Measurements from ENCODE around the gene NCAPG2.

The NCAPG2 gene

GRCh38 chr7:158584407-158584806 is 120.2 kb downstream of the NCAPG2 start:
- H3K9ac ChIP-seq (ENCODE audit: low read length), result no peak overlapping the region
- no peak overlapping the region for H2BK5ac ChIP-seq (ENCODE audit: low read depth, low read length, poor library complexity, severe bottlenecking)
- peaks cover 18% of the 10 kb centered on the region for H3K9me3 ChIP-seq (ENCODE audit: control insufficient read depth, low read length)
- no peak for DNase-seq
- H3K27ac ChIP-seq (ENCODE audit: low read length, poor library complexity, severe bottlenecking), result no peak overlapping the region
- H4K8ac ChIP-seq (ENCODE audit: low read length), result no peak overlapping the region
- no peak overlapping the region for H3K4ac ChIP-seq (ENCODE audit: low read depth in 1 of 2, low read length in 2 of 2)
- H2BK15ac ChIP-seq (ENCODE audit: low read depth, poor library complexity, severe bottlenecking), result no peak overlapping the region
- H3K4me2 ChIP-seq (ENCODE audit: low read length, poor library complexity, severe bottlenecking), result no peak overlapping the region
- no peaks in the 10 kb centered on the region for H3K36me3 ChIP-seq (ENCODE audit: control insufficient read depth in 1 of 2, insufficient read depth in 2 of 2, low read depth in 1 of 2, low read length in 2 of 2)
- no peak overlapping the region for H2AFZ ChIP-seq (ENCODE audit: low read depth, low read length)
- H2BK120ac ChIP-seq (ENCODE audit: low read depth, low read length), result no peak overlapping the region
- no peak overlapping the region for H2AK5ac ChIP-seq (ENCODE audit: low read length, severe bottlenecking)
- no peak overlapping the region for H3K4me3 ChIP-seq (ENCODE audit: insufficient read depth in 1 of 2, low read depth in 1 of 2, low read length in 2 of 2)
- peaks cover 7% of the 10 kb centered on the region for H3K4me1 ChIP-seq (ENCODE audit: control insufficient read depth, insufficient read depth, low read depth, low read length)
- H3K18ac ChIP-seq (ENCODE audit: low read depth in 1 of 2, low read length in 2 of 2), result no peak overlapping the region
- no peak overlapping the region for H2BK12ac ChIP-seq (ENCODE audit: low read length in 2 of 2)
- no peak overlapping the region for H3K23ac ChIP-seq (ENCODE audit: low read length in 2 of 2)
- no peak overlapping the region for H3K14ac ChIP-seq (ENCODE audit: low read length in 2 of 2)
- peaks cover 21 to 43% of the 10 kb centered on the region in 2 experiments for H3K27me3 ChIP-seq (ENCODE audit: control insufficient read depth in 1 of 2, insufficient read depth in 1 of 2, low read length in 2 of 2)
- 86% methylated on average over 7 of the region's 8 CpGs for WGBS
- no peak overlapping the region for H4K91ac ChIP-seq (ENCODE audit: low read length)
- no peaks in the 10 kb centered on the region for H3K79me1 ChIP-seq (replicated peaks; ENCODE audit: low read length, poor library complexity, severe bottlenecking)

GRCh38 chr7:158583810-158584209 is 120.8 kb downstream of the NCAPG2 start:
- Histone ChIP-seq H3K27ac (ENCODE audit: low read length, poor library complexity, severe bottlenecking) (no peak overlapping the region), H3K79me1 (replicated peaks; ENCODE audit: low read length, poor library complexity, severe bottlenecking) (no peaks in the 10 kb centered on the region), H3K4me3 (ENCODE audit: insufficient read depth in 1 of 2, low read depth in 1 of 2, low read length in 2 of 2) (no peak overlapping the region), H3K23ac (ENCODE audit: low read length in 2 of 2) (no peak overlapping the region), H3K27me3 (ENCODE audit: control insufficient read depth in 1 of 2, insufficient read depth in 1 of 2, low read length in 2 of 2) (peaks cover 21 to 37% of the 10 kb centered on the region in 2 experiments), H4K91ac (ENCODE audit: low read length) (no peak overlapping the region), H3K4me2 (ENCODE audit: low read length, poor library complexity, severe bottlenecking) (no peak overlapping the region), H2BK15ac (ENCODE audit: low read depth, poor library complexity, severe bottlenecking) (no peak overlapping the region), H3K4me1 (ENCODE audit: control insufficient read depth, insufficient read depth, low read depth, low read length) (peaks cover 7% of the 10 kb centered on the region), H2AFZ (ENCODE audit: low read depth, low read length) (no peak overlapping the region), H3K4ac (ENCODE audit: low read depth in 1 of 2, low read length in 2 of 2) (no peak overlapping the region), H2BK12ac (ENCODE audit: low read length in 2 of 2) (no peak overlapping the region), H3K14ac (ENCODE audit: low read length in 2 of 2) (no peak overlapping the region), H3K9me3 (ENCODE audit: control insufficient read depth, low read length) (peaks cover 21% of the 10 kb centered on the region), H3K9ac (ENCODE audit: low read length) (no peak overlapping the region), H2AK5ac (ENCODE audit: low read length, severe bottlenecking) (no peak overlapping the region), H3K36me3 (ENCODE audit: control insufficient read depth in 1 of 2, insufficient read depth in 2 of 2, low read depth in 1 of 2, low read length in 2 of 2) (no peaks in the 10 kb centered on the region), H2BK120ac (ENCODE audit: low read depth, low read length) (no peak overlapping the region), H4K8ac (ENCODE audit: low read length) (no peak overlapping the region), H3K18ac (ENCODE audit: low read depth in 1 of 2, low read length in 2 of 2) (no peak overlapping the region), H2BK5ac (ENCODE audit: low read depth, low read length, poor library complexity, severe bottlenecking) (no peak overlapping the region)
- no peak for DNase-seq
- 74% methylated on average over 5 of the region's 6 CpGs for WGBS

GRCh38 chr7:158583143-158583542 is 121.5 kb downstream of the NCAPG2 start:
- H3K4me2 ChIP-seq (ENCODE audit: low read length, poor library complexity, severe bottlenecking), result no peak overlapping the region
- no peak overlapping the region for H2BK5ac ChIP-seq (ENCODE audit: low read depth, low read length, poor library complexity, severe bottlenecking)
- H2AK5ac ChIP-seq (ENCODE audit: low read length, severe bottlenecking), result no peak overlapping the region
- no peak overlapping the region for H3K18ac ChIP-seq (ENCODE audit: low read depth in 1 of 2, low read length in 2 of 2)
- H3K9me3 ChIP-seq (ENCODE audit: control insufficient read depth, low read length), result peaks cover 21% of the 10 kb centered on the region
- H4K91ac ChIP-seq (ENCODE audit: low read length), result no peak overlapping the region
- peaks cover 7% of the 10 kb centered on the region for H3K4me1 ChIP-seq (ENCODE audit: control insufficient read depth, insufficient read depth, low read depth, low read length)
- H3K36me3 ChIP-seq (ENCODE audit: control insufficient read depth in 1 of 2, insufficient read depth in 2 of 2, low read depth in 1 of 2, low read length in 2 of 2), result no peaks in the 10 kb centered on the region
- H2BK15ac ChIP-seq (ENCODE audit: low read depth, poor library complexity, severe bottlenecking), result no peak overlapping the region
- no peaks in the 10 kb centered on the region for H3K79me1 ChIP-seq (replicated peaks; ENCODE audit: low read length, poor library complexity, severe bottlenecking)
- no peak for DNase-seq
- H3K4ac ChIP-seq (ENCODE audit: low read depth in 1 of 2, low read length in 2 of 2), result no peak overlapping the region
- H2BK12ac ChIP-seq (ENCODE audit: low read length in 2 of 2), result no peak overlapping the region
- H3K9ac ChIP-seq (ENCODE audit: low read length), result no peak overlapping the region
- no peak overlapping the region for H3K14ac ChIP-seq (ENCODE audit: low read length in 2 of 2)
- H4K8ac ChIP-seq (ENCODE audit: low read length), result no peak overlapping the region
- 89% methylated on average over 5 of the region's 5 CpGs for WGBS
- H2BK120ac ChIP-seq (ENCODE audit: low read depth, low read length), result no peak overlapping the region
- H2AFZ ChIP-seq (ENCODE audit: low read depth, low read length), result no peak overlapping the region
- H3K27ac ChIP-seq (ENCODE audit: low read length, poor library complexity, severe bottlenecking), result no peak overlapping the region
- H3K23ac ChIP-seq (ENCODE audit: low read length in 2 of 2), result no peak overlapping the region
- H3K27me3 ChIP-seq (ENCODE audit: control insufficient read depth in 1 of 2, insufficient read depth in 1 of 2, low read length in 2 of 2), result peaks cover 16 to 31% of the 10 kb centered on the region in 2 experiments
- no peak overlapping the region for H3K4me3 ChIP-seq (ENCODE audit: insufficient read depth in 1 of 2, low read depth in 1 of 2, low read length in 2 of 2)

GRCh38 chr7:158582089-158582456 is 122.5 kb downstream of the NCAPG2 start:
- Histone ChIP-seq H2BK15ac (ENCODE audit: low read depth, poor library complexity, severe bottlenecking) (no peak overlapping the region), H3K4me3 (ENCODE audit: insufficient read depth in 1 of 2, low read depth in 1 of 2, low read length in 2 of 2) (no peak overlapping the region), H3K14ac (ENCODE audit: low read length in 2 of 2) (no peak overlapping the region), H2AK5ac (ENCODE audit: low read length, severe bottlenecking) (no peak overlapping the region), H3K23ac (ENCODE audit: low read length in 2 of 2) (no peak overlapping the region), H4K8ac (ENCODE audit: low read length) (no peak overlapping the region), H2BK5ac (ENCODE audit: low read depth, low read length, poor library complexity, severe bottlenecking) (no peak overlapping the region), H2BK120ac (ENCODE audit: low read depth, low read length) (no peak overlapping the region), H3K4ac (ENCODE audit: low read depth in 1 of 2, low read length in 2 of 2) (no peak overlapping the region), H4K91ac (ENCODE audit: low read length) (no peak overlapping the region), H3K4me2 (ENCODE audit: low read length, poor library complexity, severe bottlenecking) (no peak overlapping the region), H3K9ac (ENCODE audit: low read length) (no peak overlapping the region), H2BK12ac (ENCODE audit: low read length in 2 of 2) (no peak overlapping the region), H2AFZ (ENCODE audit: low read depth, low read length) (no peak overlapping the region), H3K79me1 (replicated peaks; ENCODE audit: low read length, poor library complexity, severe bottlenecking) (no peaks in the 10 kb centered on the region), H3K36me3 (ENCODE audit: control insufficient read depth in 1 of 2, insufficient read depth in 2 of 2, low read depth in 1 of 2, low read length in 2 of 2) (no peaks in the 10 kb centered on the region), H3K18ac (ENCODE audit: low read depth in 1 of 2, low read length in 2 of 2) (no peak overlapping the region), H3K4me1 (ENCODE audit: control insufficient read depth, insufficient read depth, low read depth, low read length) (peaks cover 4% of the 10 kb centered on the region), H3K27me3 (ENCODE audit: control insufficient read depth in 1 of 2, insufficient read depth in 1 of 2, low read length in 2 of 2) (peaks cover 16 to 29% of the 10 kb centered on the region in 2 experiments), H3K9me3 (ENCODE audit: control insufficient read depth, low read length) (peaks cover 21% of the 10 kb centered on the region), H3K27ac (ENCODE audit: low read length, poor library complexity, severe bottlenecking) (no peak overlapping the region)
- 83% methylated on average over 6 of the region's 6 CpGs for WGBS
- DNase-seq, result no peak
